Limb (tissue), 2 donors: ENCODE results near the gene TMBIM1.
A peak's percentile ranks its signal among the peaks of the same experiment; 100 is the strongest.
"Not testable (repeated sequence)": the region's sequence is repeated elsewhere in the genome, so short reads cannot be mapped to it uniquely, and the experiment has no call there.

Source experiments
- DNase-seq, 2 donors: peaks; one replicate each; pipeline ENCODE4 v3.0.0-alpha.2; 2016; ENCODE audit errors: extremely low spot score in 2 of 2

TMBIM1 gene

GRCh38 chr2:218291318-218292047, 820 bp downstream of the TMBIM1 start:
- no peak for DNase-seq

GRCh38 chr2:218290316-218291261, 1.7 kb downstream of the TMBIM1 start:
- no peak for DNase-seq

- no peak for DNase-seq
Observed at GRCh38 chr2:218289639-218290315, 2.5 kb downstream of the TMBIM1 start.

GRCh38 chr2:218286570-218287459, 5.5 kb downstream of the TMBIM1 start:
- peak; percentile 85 to 92 for DNase-seq

GRCh38 chr2:218285604-218286003, 6.7 kb downstream of the TMBIM1 start:
- no peak for DNase-seq

GRCh38 chr2:218284106-218284811, 8.0 kb downstream of the TMBIM1 start:
- DNase-seq: no peak

- DNase-seq: no peak
Observed at GRCh38 chr2:218282173-218282991, 9.9 kb downstream of the TMBIM1 start.

GRCh38 chr2:218281449-218281848, 10.9 kb downstream of the TMBIM1 start:
- no peak for DNase-seq

GRCh38 chr2:218280260-218280870, 11.9 kb downstream of the TMBIM1 start:
- no peak for DNase-seq

- DNase-seq: no peak
Observed at GRCh38 chr2:218278531-218279360, 13.6 kb downstream of the TMBIM1 start.

GRCh38 chr2:218277921-218278320, 14.4 kb downstream of the TMBIM1 start:
- no peak for DNase-seq

GRCh38 chr2:218276986-218277755, 15.1 kb downstream of the TMBIM1 start:
- no peak for DNase-seq

- DNase-seq: no peak
Observed at GRCh38 chr2:218275371-218276072, 16.8 kb downstream of the TMBIM1 start.

- DNase-seq: no peak
Observed at GRCh38 chr2:218274586-218274985, 17.7 kb downstream of the TMBIM1 start.

- no peak for DNase-seq
Observed at GRCh38 chr2:218273908-218274249, 18.4 kb downstream of the TMBIM1 start.

- not testable (repeated sequence) for DNase-seq
Observed at GRCh38 chr2:218273214-218273907, 18.9 kb downstream of the TMBIM1 start.
